Activated T-helper 2 cell treated with anti-CD3 and anti-CD28 coated beads, Interferon-gamma antibody, Interleukin-2, Interleukin-4, amounts not matched to agents 10 μg/mL and 5 μg/mL and 100 μg/mL, durations not matched to agents 14 hours and 24 hours and 36 hours (primary cell): ENCODE data around the gene PRTN3. TPM values are rescaled to one million over a fixed set of nuclear protein-coding genes. Genes with fewer than 3 reads are reported as not detected.
"Not testable (repeated sequence)": the region's sequence is repeated elsewhere in the genome, so short reads cannot be mapped to it uniquely, and the experiment has no call there.

ENCODE experiments used
- DNase-seq: peaks from one replicate; pipeline ENCODE4 v3.0.0; 2021; ENCODE audit warnings: low spot score
- H3K27ac Mint-ChIP-seq: one replicate; pipeline ENCODE4 v1.8.0; 2021; ENCODE audit warnings: mixed read lengths
- H3K27me3 Mint-ChIP-seq: one replicate; pipeline ENCODE4 v1.8.0; 2021; ENCODE audit warnings: low read depth, mixed read lengths
- H3K36me3 Mint-ChIP-seq: one replicate; pipeline ENCODE4 v1.8.0; 2021; ENCODE audit warnings: low read depth, mixed read lengths
- H3K4me1 Mint-ChIP-seq: one replicate; pipeline ENCODE4 v1.8.0; 2021; ENCODE audit warnings: low read depth, mixed read lengths
- H3K4me3 Mint-ChIP-seq: one replicate; pipeline ENCODE4 v1.8.0; 2021; ENCODE audit warnings: low read depth, mild to moderate bottlenecking, moderate library complexity, mixed read lengths
- H3K9me3 Mint-ChIP-seq: one replicate; pipeline ENCODE4 v1.8.0; 2021; ENCODE audit warnings: mixed read lengths
- intact Hi-C: fragments of 100-400 bp; cut with micrococcal nuclease; formaldehyde crosslinking; loops from one replicate; pipeline ENCODE4 v1.15.1; 2023
- total RNA-seq: library from RNA; stranded (reverse); gene quantifications from 2 replicates; pipeline ENCODE4 v1.2.3, GENCODE V29; 2022

PRTN3 gene
- total RNA-seq, 1 donor from 2014 or later: not detected

DNA sequence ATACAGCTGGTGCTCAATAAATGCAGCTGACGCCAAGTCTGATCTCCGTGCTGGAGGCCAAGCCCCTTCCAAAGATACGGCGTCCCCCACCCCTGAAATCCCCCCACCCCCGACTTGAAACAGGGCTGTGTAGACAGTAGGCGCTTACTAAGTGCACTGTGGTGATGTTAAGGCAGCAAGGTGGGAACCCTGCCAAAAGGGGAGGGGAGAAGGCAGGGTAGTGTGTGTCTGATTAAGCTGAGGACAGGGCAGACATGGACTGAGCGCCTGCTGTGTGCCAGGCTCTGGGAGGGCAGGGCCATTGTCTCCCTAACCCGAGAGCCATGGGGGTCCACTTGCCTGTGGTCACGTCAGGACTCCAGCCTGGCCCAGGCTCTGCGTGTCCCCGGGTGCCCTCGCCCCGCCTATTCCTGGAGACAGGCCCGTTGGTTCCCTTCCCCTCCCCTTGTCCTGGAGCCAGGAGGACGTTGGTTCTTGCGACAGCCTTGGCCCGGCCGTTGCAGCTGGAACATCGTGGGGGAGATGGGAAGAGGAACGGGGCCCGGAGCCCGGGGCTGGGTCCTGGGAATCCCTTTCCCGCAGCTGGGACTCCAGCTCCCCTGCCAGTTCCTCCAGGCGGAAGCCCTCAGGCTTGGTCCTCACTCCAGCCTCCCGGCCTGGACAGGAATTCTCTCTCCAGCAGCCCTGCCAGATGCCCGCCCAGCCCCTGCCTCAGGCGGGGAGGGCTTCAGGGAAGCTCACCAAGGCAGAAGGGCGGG lies 9.6 kb downstream of the PRTN3 start:
- DNase-seq: no peak
- Mint-ChIP-seq H3K36me3 (no peaks in the 10 kb centered on the region), H3K9me3 (no peaks in the 10 kb centered on the region), H3K27ac (no peak overlapping the region), H3K4me3 (no peak overlapping the region), H3K27me3 (peaks cover 6% of the 10 kb centered on the region), H3K4me1 (no peaks in the 10 kb centered on the region)
- intact Hi-C loops: no loop called here

- intact Hi-C loops: no loop called here
- no peaks in the 10 kb centered on the region for H3K9me3 Mint-ChIP-seq
- H3K27me3 Mint-ChIP-seq: peaks cover 3% of the 10 kb centered on the region
- H3K27ac Mint-ChIP-seq: no peak overlapping the region
- no peaks in the 10 kb centered on the region for H3K4me1 Mint-ChIP-seq
- H3K4me3 Mint-ChIP-seq: no peak overlapping the region
- no peaks in the 10 kb centered on the region for H3K36me3 Mint-ChIP-seq
- DNase-seq: no peak
Measured at GRCh38 chr19:850979-851335, 10.2 kb downstream of the PRTN3 start.

DNA sequence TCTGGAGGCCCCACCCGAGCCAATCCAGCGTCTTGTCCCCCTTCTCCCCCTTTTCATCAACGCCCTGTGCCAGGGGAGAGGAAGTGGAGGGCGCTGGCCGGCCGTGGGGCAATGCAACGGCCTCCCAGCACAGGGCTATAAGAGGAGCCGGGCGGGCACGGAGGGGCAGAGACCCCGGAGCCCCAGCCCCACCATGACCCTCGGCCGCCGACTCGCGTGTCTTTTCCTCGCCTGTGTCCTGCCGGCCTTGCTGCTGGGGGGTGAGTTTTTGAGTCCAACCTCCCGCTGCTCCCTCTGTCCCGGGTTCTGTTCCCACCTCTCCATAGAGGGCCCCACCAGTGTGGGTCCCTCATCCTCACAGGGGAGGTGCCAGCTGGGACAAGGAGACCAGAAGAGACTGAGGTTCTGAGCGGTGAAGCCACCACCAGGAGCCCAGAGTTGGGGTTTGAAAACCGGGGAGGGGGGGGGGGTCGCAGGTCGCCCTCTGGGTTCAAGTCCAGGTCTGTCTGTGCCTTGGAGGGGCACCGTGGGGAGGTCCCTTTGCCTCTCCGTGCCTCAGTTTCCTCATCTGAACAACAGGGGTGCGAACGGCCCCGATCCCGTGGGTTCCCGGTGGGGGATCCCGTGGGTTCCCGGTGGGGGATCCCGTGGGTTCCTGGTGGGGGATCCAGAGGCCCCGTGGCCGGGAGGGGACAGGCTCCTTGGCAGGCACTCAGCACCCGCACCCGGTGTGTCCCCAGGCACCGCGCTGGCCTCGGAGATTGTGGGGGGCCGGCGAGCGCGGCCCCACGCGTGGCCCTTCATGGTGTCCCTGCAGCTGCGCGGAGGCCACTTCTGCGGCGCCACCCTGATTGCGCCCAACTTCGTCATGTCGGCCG lies 11.6 kb downstream of the PRTN3 start, which contains the start of gene ELANE:
TSS of gene ELANE (plus strand) at position 168 of the 878 bp plus-strand sequence. CDS start at position 194, 26 bp downstream.
- H3K4me3 Mint-ChIP-seq: no peak within 1 kb of the TSS
- no peaks in the 10 kb centered on the region for H3K9me3 Mint-ChIP-seq
- H3K4me1 Mint-ChIP-seq: no peaks in the 10 kb centered on the region
- H3K27me3 Mint-ChIP-seq: peaks cover under 1% of the 10 kb centered on the region
- DNase-seq: no peak
- intact Hi-C loops: no loop called here
- H3K27ac Mint-ChIP-seq: no peak within 1 kb of the TSS
- H3K36me3 Mint-ChIP-seq: no peaks in the 10 kb centered on the region

GRCh38 chr19:853014-853585 lies 12.3 kb downstream of the PRTN3 start:
- no peaks in the 10 kb centered on the region for H3K36me3 Mint-ChIP-seq
- no peak overlapping the region for H3K27ac Mint-ChIP-seq
- H3K9me3 Mint-ChIP-seq: no peaks in the 10 kb centered on the region
- intact Hi-C loops: no loop called here
- no peak for DNase-seq
- no peaks in the 10 kb centered on the region for H3K4me1 Mint-ChIP-seq
- H3K4me3 Mint-ChIP-seq: no peak overlapping the region
- no peaks in the 10 kb centered on the region for H3K27me3 Mint-ChIP-seq

GRCh38 chr19:853614-854220 lies 12.9 kb downstream of the PRTN3 start:
- H3K4me3 Mint-ChIP-seq, H3K27me3 Mint-ChIP-seq, H3K36me3 Mint-ChIP-seq, H3K27ac Mint-ChIP-seq, H3K4me1 Mint-ChIP-seq, DNase-seq, H3K9me3 Mint-ChIP-seq, intact Hi-C loops: not testable (repeated sequence)

- Mint-ChIP-seq H3K36me3 (no peaks in the 10 kb centered on the region), H3K27ac (no peak overlapping the region), H3K27me3 (peaks cover 3% of the 10 kb centered on the region), H3K4me1 (no peaks in the 10 kb centered on the region), H3K4me3 (no peak overlapping the region), H3K9me3 (no peaks in the 10 kb centered on the region)
- DNase-seq: no peak
- intact Hi-C loops: no loop called here
Measured at GRCh38 chr19:854549-854948, 13.8 kb downstream of the PRTN3 start.

GRCh38 chr19:855142-855541 lies 14.3 kb downstream of the PRTN3 start:
- H3K27ac Mint-ChIP-seq: no peak overlapping the region
- intact Hi-C loops: no loop called here

GRCh38 chr19:855566-856120 lies 14.8 kb downstream of the PRTN3 start:
- no peak for DNase-seq
- Mint-ChIP-seq H3K36me3 (no peaks in the 10 kb centered on the region), H3K27ac (no peak overlapping the region), H3K4me1 (no peaks in the 10 kb centered on the region), H3K9me3 (no peaks in the 10 kb centered on the region), H3K27me3 (peaks cover 6% of the 10 kb centered on the region), H3K4me3 (no peak overlapping the region)
- intact Hi-C loops: no loop called here

More at GRCh38 chr19:855142-855541, 14.3 kb downstream of the PRTN3 start:
- no peak for DNase-seq
- no peaks in the 10 kb centered on the region for H3K9me3 Mint-ChIP-seq
- peaks cover 6% of the 10 kb centered on the region for H3K27me3 Mint-ChIP-seq
- H3K4me1 Mint-ChIP-seq: no peaks in the 10 kb centered on the region
- H3K36me3 Mint-ChIP-seq: no peaks in the 10 kb centered on the region
- H3K4me3 Mint-ChIP-seq: no peak overlapping the region

DNA sequence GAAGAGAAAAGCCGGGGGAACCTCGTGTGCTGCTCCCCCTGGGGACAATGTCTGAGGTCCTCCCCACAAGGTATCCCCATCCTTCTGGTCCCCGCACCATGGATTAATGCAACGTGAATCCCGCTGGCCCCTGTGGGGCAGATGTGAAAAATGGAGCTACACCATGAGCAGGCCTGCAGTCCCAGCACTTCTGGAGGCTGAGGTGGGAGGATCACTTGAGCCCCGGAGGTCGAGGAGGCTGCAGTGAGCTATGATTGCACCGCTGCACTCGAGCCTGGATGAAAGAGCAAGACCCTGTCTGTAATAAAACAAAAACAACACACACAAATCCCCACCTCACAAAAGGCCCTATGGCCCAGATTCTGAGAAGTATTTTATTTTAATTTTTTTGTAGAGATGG lies 17.5 kb downstream of the PRTN3 start:
- DNase-seq: no peak
- Mint-ChIP-seq H3K4me3 (no peak overlapping the region), H3K27ac (no peak overlapping the region), H3K36me3 (no peaks in the 10 kb centered on the region), H3K4me1 (peaks cover 6% of the 10 kb centered on the region), H3K9me3 (no peaks in the 10 kb centered on the region), H3K27me3 (peaks cover 6% of the 10 kb centered on the region)
- intact Hi-C loops: no loop called here

DNA sequence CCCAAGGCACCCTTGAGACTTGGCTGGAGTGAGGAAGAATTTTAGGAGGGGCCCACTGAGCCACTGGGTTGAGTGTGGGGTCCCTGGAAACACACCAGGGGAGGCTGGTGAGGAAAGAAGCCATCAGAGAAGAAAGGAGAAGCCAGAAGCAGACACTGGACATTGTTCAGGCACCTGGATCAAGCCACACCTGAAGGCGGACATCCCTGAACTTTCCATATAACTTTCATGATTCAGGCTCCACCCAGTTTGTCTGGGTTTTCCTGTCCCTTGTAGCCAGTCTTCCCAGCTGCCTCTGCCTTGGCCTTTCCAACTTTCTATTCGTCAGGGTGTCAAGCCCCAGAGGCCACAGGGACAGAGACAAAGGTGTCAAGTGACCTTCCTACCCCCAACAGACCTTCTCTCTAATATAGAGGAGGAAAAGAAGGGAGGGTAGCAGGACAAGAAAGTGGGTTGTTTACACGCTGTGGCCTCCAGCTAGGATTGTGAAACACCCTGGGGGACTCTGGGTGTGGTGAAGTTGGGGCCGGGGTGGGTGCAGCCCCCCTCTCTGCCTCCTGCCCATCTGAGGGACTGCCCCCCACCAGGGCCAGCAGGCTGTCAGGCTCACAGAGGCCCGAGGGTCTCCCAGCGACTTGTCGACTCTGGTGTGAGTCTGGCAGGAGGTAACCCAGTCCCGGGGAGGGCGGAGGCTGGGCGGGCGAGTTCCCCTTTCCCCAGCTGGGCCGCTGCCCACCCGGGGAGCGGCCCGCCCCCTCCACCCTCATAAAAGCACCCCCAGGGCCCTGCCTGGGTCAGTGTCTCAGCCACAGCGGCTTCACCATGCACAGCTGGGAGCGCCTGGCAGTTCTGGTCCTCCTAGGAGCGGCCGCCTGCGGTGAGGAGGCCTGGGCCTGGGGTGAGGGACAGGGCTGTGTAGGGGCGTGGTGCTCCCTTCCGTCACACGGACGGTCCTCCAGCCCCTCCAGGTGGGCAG lies 18.4 kb downstream of the PRTN3 start, which contains the start of gene CFD:
TSS of gene CFD (plus strand) at position 797 of the 976 bp plus-strand sequence. CDS start at position 823, 26 bp downstream.
- H3K4me1 Mint-ChIP-seq: peaks cover 9% of the 10 kb centered on the region
- H3K4me3 Mint-ChIP-seq: peak within 1 kb of the TSS; percentile 13
- no peak within 1 kb of the TSS for H3K27ac Mint-ChIP-seq
- H3K9me3 Mint-ChIP-seq: no peaks in the 10 kb centered on the region
- intact Hi-C loops: no loop called here
- no peak for DNase-seq
- peaks cover 6% of the 10 kb centered on the region for H3K27me3 Mint-ChIP-seq
- H3K36me3 Mint-ChIP-seq: no peaks in the 10 kb centered on the region

DNA sequence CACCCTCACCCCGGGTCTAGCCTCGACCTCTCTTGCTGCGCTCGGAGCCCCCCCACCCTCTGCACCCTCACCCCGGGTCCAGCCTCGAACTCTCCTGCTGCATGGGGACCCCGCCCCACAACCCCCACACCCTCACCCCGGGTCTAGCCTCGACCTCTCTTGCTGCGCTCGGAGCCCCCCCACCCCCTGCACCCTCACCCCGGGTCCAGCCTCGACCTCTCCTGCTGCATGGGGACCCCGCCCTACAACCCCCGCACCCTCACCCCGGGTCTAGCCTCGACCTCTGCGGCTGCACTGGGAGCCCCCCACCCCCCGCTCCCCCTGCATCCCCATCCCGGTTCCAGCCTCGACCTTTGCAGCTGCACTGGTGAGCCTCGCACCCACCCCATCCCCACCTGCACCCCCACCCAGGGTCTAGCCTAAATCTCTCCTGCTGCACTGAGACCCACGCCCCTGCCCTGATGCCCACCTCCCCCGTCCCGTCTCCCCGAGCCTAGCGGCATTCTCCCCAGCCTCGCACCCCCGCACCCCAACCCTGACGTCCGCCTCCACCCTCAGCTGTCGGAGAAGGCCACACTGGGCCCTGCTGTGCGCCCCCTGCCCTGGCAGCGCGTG lies 20.4 kb downstream of the PRTN3 start:
- no peak overlapping the region for H3K4me3 Mint-ChIP-seq

More for the DNA sequence above, 20.4 kb downstream of the PRTN3 start:
- DNase-seq: no peak
- Mint-ChIP-seq H3K27me3 (peaks cover 6% of the 10 kb centered on the region), H3K4me1 (peaks cover 9% of the 10 kb centered on the region), H3K36me3 (no peaks in the 10 kb centered on the region), H3K27ac (no peak overlapping the region), H3K9me3 (no peaks in the 10 kb centered on the region)
- intact Hi-C loops: loop anchor here (5.0 kb wide), 1 partner anchor 121 kb away; the partner anchor contains the start of gene WDR18
